Psoas muscle (tissue), 8 donors: ENCODE data around the gene MUC4. TPM values are rescaled to one million over a fixed set of nuclear protein-coding genes. Genes with fewer than 3 reads are reported as not detected.

Experiments
- ATAC-seq, 4 donors: fragments of 200-7000 bp; cut with Tn5 transposase; one replicate each; pipeline ENCODE4 v1.9.1; 2020; ENCODE audit warnings: moderate library complexity in 3 of 4, mild to moderate bottlenecking in 2 of 4
- DNase-seq, 2 donors: peaks; one replicate each; pipeline ENCODE4 v3.0.0-alpha.2; 2020
- H3K27ac ChIP-seq: fragments of 200-600 bp; one replicate; pipeline ENCODE4 v1.8.0; 2022
- H3K27me3 ChIP-seq, 3 donors: fragments of 200-600 bp in 1 of 3; one replicate each; pipeline versions ENCODE4 v1.6.1 to v1.8.0; 2013 to 2022; ENCODE audit warnings: low read length in 2 of 3, mild to moderate bottlenecking in 2 of 3, moderate library complexity in 1 of 3; ENCODE audit not compliant: insufficient read depth in 3 of 3
- H3K36me3 ChIP-seq, 2 donors: fragments of 200-600 bp in 1 of 2; one replicate each; pipeline versions ENCODE4 v1.6.1 to v1.8.0; 2013 to 2022; ENCODE audit warnings: low read depth in 1 of 2, mild to moderate bottlenecking in 1 of 2, moderate library complexity in 1 of 2; ENCODE audit not compliant: insufficient read depth in 1 of 2
- H3K4me1 ChIP-seq: fragments of 200-600 bp; one replicate; pipeline ENCODE4 v1.8.0; 2022
- H3K4me3 ChIP-seq: fragments of 200-600 bp; one replicate; pipeline ENCODE4 v1.8.0; 2022; ENCODE audit warnings: mild to moderate bottlenecking
- H3K9me3 ChIP-seq: fragments of 200-600 bp; one replicate; pipeline ENCODE4 v1.8.0; 2022
- CTCF ChIP-seq: fragments of 200-600 bp; IDR thresholded peaks from one replicate; pipeline ENCODE4 v1.8.0; 2022; ENCODE audit warnings: antibody characterized with exemption
- WGBS, 3 donors: extraction: QIAGEN DNeasy Blood & Tissue Kit; methylation state at CpG; one replicate each; pipeline versions ENCODE4 v1.1.6 to v1.1.7; 2013; 5-methylcytosine and 5-hydroxymethylcytosine counted together
- intact Hi-C, 2 donors: fragments of 100-400 bp; cut with DNase I; formaldehyde crosslinking; loops; one replicate each; pipeline versions ENCODE4 v1.11.0 to v1.14.2; 2022
- polyA plus RNA-seq, 3 donors: library from polyadenylated mRNA; stranded (reverse); fragments of 200-250 nt; gene quantifications; one replicate each; pipeline ENCODE4 v1.2.3, GENCODE V29; 2013
- total RNA-seq, 4 donors: library from RNA; stranded (reverse); fragmentation: NEBNext Ultra II Directional in 2 of 4; extraction: Animal tissue kit (Norgen Biotek cat#: 25700) in 2 of 4; gene quantifications; one replicate each; pipeline versions ENCODE4 v1.2.1 to v1.2.4, GENCODE V29; 2021 to 2023
- donor health status: healthy with polysubstance abuse.
- donor health status: DM: no; HTN: no; CAD: no; lungs with moderate emphysema.
- donor health status: Bipolar disorder and iron deficiency.
- donor health status: healthy.
- donor health status: DM: yes; HTN: yes; CAD: no.
- donor health status: DM: no; HTN: no; CAD: no.
- donor health status: DM: no; HTN: no; CAD: no.
- donor health status: DM: yes; HTN: yes; CAD: no.

MUC4 gene
- total and polyA plus RNA-seq, 7 donors: 0.01 to 0.08 (median 0.02) TPM; not detected in 4

- no peaks in the 10 kb centered on the region for H3K4me1 ChIP-seq
- intact Hi-C loops: no loop called here
- no peak overlapping the region for H3K27ac ChIP-seq
- no peaks in the 10 kb centered on the region for H3K9me3 ChIP-seq
- DNase-seq: no peak
- 34 to 43% (median 39%) methylated on average over 10 of the region's 10 CpGs for WGBS, 3 donors
- no peaks in the 10 kb centered on the region for H3K27me3 ChIP-seq
- no peak overlapping the region for H3K4me3 ChIP-seq
- no peaks in the 10 kb centered on the region for H3K36me3 ChIP-seq
- TF ChIP-seq CTCF: no peak
- no peak for ATAC-seq
These were observed 11.6 kb upstream of the MUC4 start for GRCh38 chr3:195823280-195823679.

GRCh38 chr3:195822131-195822696 lies 10.5 kb upstream of the MUC4 start:
- ATAC-seq: no peak
- WGBS, 3 donors: 88 to 89% (median 88%) methylated on average over 16 of the region's 16 CpGs
- TF ChIP-seq CTCF: no peak
- no peaks in the 10 kb centered on the region for H3K4me1 ChIP-seq
- intact Hi-C loops: no loop called here
- no peak overlapping the region for H3K27ac ChIP-seq
- no peaks in the 10 kb centered on the region for H3K9me3 ChIP-seq
- DNase-seq: no peak
- no peak overlapping the region for H3K4me3 ChIP-seq
- H3K36me3 ChIP-seq: no peaks in the 10 kb centered on the region
- H3K27me3 ChIP-seq: no peaks in the 10 kb centered on the region

- H3K27ac ChIP-seq: no peak overlapping the region
- TF ChIP-seq CTCF: no peak
- WGBS, 3 donors: 88 to 89% (median 88%) methylated on average over 21 of the region's 21 CpGs
- H3K4me1 ChIP-seq: no peaks in the 10 kb centered on the region
- H3K27me3 ChIP-seq: no peaks in the 10 kb centered on the region
- no peak for ATAC-seq
- no peaks in the 10 kb centered on the region for H3K36me3 ChIP-seq
- no peak for DNase-seq
- no peaks in the 10 kb centered on the region for H3K9me3 ChIP-seq
- intact Hi-C loops: no loop called here
- H3K4me3 ChIP-seq: no peak overlapping the region
These were observed 9.8 kb upstream of the MUC4 start for GRCh38 chr3:195821403-195822130.

GRCh38 chr3:195820901-195821300 lies 9.2 kb upstream of the MUC4 start:
- intact Hi-C loops: no loop called here
- 80 to 93% (median 86%) methylated on average over 5 of the region's 5 CpGs for WGBS, 3 donors
- Histone ChIP-seq H3K36me3 (no peaks in the 10 kb centered on the region), H3K4me3 (no peak overlapping the region), H3K27ac (no peak overlapping the region), H3K9me3 (no peaks in the 10 kb centered on the region), H3K4me1 (no peaks in the 10 kb centered on the region), H3K27me3 (no peaks in the 10 kb centered on the region)
- ATAC-seq (no peak), DNase-seq (no peak)
- no peak for TF ChIP-seq CTCF
